22Rv1 (cell line): Measurements from ENCODE around the gene PAQR8.
"Not testable (repeated sequence)": the region's sequence is repeated elsewhere in the genome, so short reads cannot be mapped to it uniquely, and the experiment has no call there.

ENCODE experiments used
- H3K27ac ChIP-seq: fragments of 450-650 bp; 2 replicates; pipeline ENCODE4 v1.5.1; 2017
- CTCF ChIP-seq: fragments of 450-650 bp; IDR thresholded peaks from 2 replicates; pipeline ENCODE4 v1.5.1; 2017; ENCODE audit warnings: mild to moderate bottlenecking
- ZFX ChIP-seq: fragments of 450-650 bp; IDR thresholded peaks from 2 replicates; pipeline ENCODE4 v1.6.1; 2017; ENCODE audit warnings: antibody characterized with exemption, borderline replicate concordance

PAQR8 gene

GRCh38 chr6:52377538-52378221 is 15.7 kb downstream of the PAQR8 start:
- H3K27ac ChIP-seq, result no peak overlapping the region
- TF ChIP-seq CTCF (no peak), ZFX (no peak)

GRCh38 chr6:52381249-52381648 is 19.3 kb downstream of the PAQR8 start:
- H3K27ac ChIP-seq, result no peak overlapping the region
- TF ChIP-seq ZFX (no peak), CTCF (no peak)

- no peak overlapping the region for H3K27ac ChIP-seq
- no peak for TF ChIP-seq CTCF
- TF ChIP-seq ZFX, result no peak
These were observed 22.3 kb downstream of the PAQR8 start for GRCh38 chr6:52384145-52384766.

GRCh38 chr6:52385074-52385473 is 23.1 kb downstream of the PAQR8 start:
- TF ChIP-seq CTCF (no peak), ZFX (no peak)
- no peak overlapping the region for H3K27ac ChIP-seq

GRCh38 chr6:52388119-52388518 is 26.2 kb downstream of the PAQR8 start:
- H3K27ac ChIP-seq, result not testable (repeated sequence)

- TF ChIP-seq CTCF (no peak), ZFX (no peak)
- H3K27ac ChIP-seq, result peak overlapping the region; percentile 87
These were observed 26.8 kb downstream of the PAQR8 start for GRCh38 chr6:52388790-52389189.

GRCh38 chr6:52389264-52389625 is 27.3 kb downstream of the PAQR8 start:
- TF ChIP-seq CTCF (no peak), ZFX (no peak)
- peak overlapping the region; percentile 87 for H3K27ac ChIP-seq
